MM.1S (cell line): ENCODE results near the gene OS9.
A peak's percentile ranks its signal among the peaks of the same experiment; 100 is the strongest.

ENCODE experiments used
- DNase-seq: peaks from one replicate; pipeline ENCODE4 v3.0.0-alpha.2; 2015
- H2AFZ ChIP-seq: fragments of 300-600 bp; sonication (generic); 2 replicates; pipeline ENCODE4 v1.6.0; 2016; ENCODE audit warnings: antibody characterized with exemption, low read length
- H3F3A ChIP-seq: fragments of 300-600 bp; sonication (generic); 2 replicates; pipeline ENCODE4 v1.6.1; 2016; ENCODE audit warnings: mild to moderate bottlenecking, antibody characterized with exemption, low read length, moderate library complexity, mixed read lengths; ENCODE audit not compliant: insufficient read depth
- H3K27ac ChIP-seq: fragments of 300-600 bp; sonication (generic); 2 replicates; pipeline ENCODE4 v1.5.1; 2016; ENCODE audit warnings: mild to moderate bottlenecking, low read length
- H3K27me3 ChIP-seq: fragments of 300-600 bp; sonication (generic); replicated peaks from 2 replicates; pipeline ENCODE4 v1.6.0; 2016; ENCODE audit warnings: low read length; ENCODE audit not compliant: insufficient read depth
- H3K36me3 ChIP-seq: fragments of 300-600 bp; sonication (generic); replicated peaks from 2 replicates; pipeline ENCODE4 v1.6.1; 2016; ENCODE audit warnings: mild to moderate bottlenecking, low read length, mixed read lengths; ENCODE audit not compliant: insufficient read depth
- H3K4me1 ChIP-seq: fragments of 300-600 bp; sonication (generic); 2 replicates; pipeline ENCODE4 v1.6.1; 2016; ENCODE audit warnings: low read length, mixed read lengths
- H3K4me2 ChIP-seq: fragments of 300-600 bp; sonication (generic); 2 replicates; pipeline ENCODE4 v1.6.0; 2016; ENCODE audit warnings: low read depth, low read length
- H3K4me3 ChIP-seq: fragments of 300-600 bp; sonication (generic); 2 replicates; pipeline ENCODE4 v1.5.1; 2016; ENCODE audit warnings: low read length, mixed read lengths
- H3K79me2 ChIP-seq: fragments of 300-600 bp; sonication (generic); 2 replicates; pipeline ENCODE4 v1.6.1; 2016; ENCODE audit warnings: mixed run types, low read length, mixed read lengths
- H3K9ac ChIP-seq: fragments of 300-600 bp; sonication (generic); 2 replicates; pipeline ENCODE4 v1.6.1; 2016; ENCODE audit warnings: low read length, mixed read lengths
- H3K9me2 ChIP-seq: fragments of 300-600 bp; sonication (generic); replicated peaks from 2 replicates; pipeline ENCODE4 v1.6.1; 2016; ENCODE audit warnings: mild to moderate bottlenecking, low read length, mixed read lengths; ENCODE audit not compliant: insufficient read depth
- H3K9me3 ChIP-seq: fragments of 300-600 bp; sonication (generic); replicated peaks from 2 replicates; pipeline ENCODE4 v1.6.1; 2016; ENCODE audit warnings: mild to moderate bottlenecking, low read length, mixed read lengths; ENCODE audit not compliant: insufficient read depth
- H4K20me1 ChIP-seq: fragments of 300-600 bp; sonication (generic); 2 replicates; pipeline ENCODE4 v1.6.1; 2016; ENCODE audit warnings: mild to moderate bottlenecking, low read length, moderate library complexity, mixed read lengths; ENCODE audit not compliant: insufficient read depth
- CTCF ChIP-seq: fragments of 300-600 bp; sonication (generic); IDR thresholded peaks from 2 replicates; pipeline ENCODE4 v1.5.1; 2016; ENCODE audit warnings: antibody characterized with exemption, low read length, mixed read lengths
- EZH2 ChIP-seq: fragments of 300-600 bp; sonication (generic); optimal IDR thresholded peaks from 2 replicates; pipeline ENCODE3; 2017; ENCODE audit warnings: low read depth, mild to moderate bottlenecking, antibody characterized with exemption, low read length, mixed read lengths
- EZH2phosphoT487 ChIP-seq: fragments of 300-600 bp; sonication (generic); IDR thresholded peaks from 2 replicates; pipeline ENCODE4 v1.6.1; 2018; ENCODE audit warnings: antibody characterized with exemption, low read length

OS9 gene

GRCh38 chr12:57741844-57742738 lies 48.2 kb downstream of the OS9 start:
- Histone ChIP-seq H3K4me2 (peak overlapping the region; percentile 72), H3K4me3 (peak overlapping the region; percentile 80), H3K36me3 (0 out of 2 replicates have a peak, but pooled peaks cover 2% of the 10 kb centered on the region), H3K9me2 (no peaks in the 10 kb centered on the region), H4K20me1 (no peaks in the 10 kb centered on the region; the same call in 1 of the 2 replicates), H3K79me2 (peaks cover 42% of the 10 kb centered on the region), H3K27me3 (no peaks in the 10 kb centered on the region), H3K9ac (peak overlapping the region; percentile 76), H3F3A (peaks cover 32% of the 10 kb centered on the region), H3K4me1 (peaks cover 28% of the 10 kb centered on the region), H3K27ac (peak overlapping the region; percentile 46; the same call in 1 of the 2 replicates), H3K9me3 (no peaks in the 10 kb centered on the region), H2AFZ (peak overlapping the region; percentile 73)
- peak; percentile 82 for DNase-seq
- no peak for TF ChIP-seq EZH2
- peak; percentile 70 for TF ChIP-seq CTCF
- no peak for TF ChIP-seq EZH2phosphoT487

GRCh38 chr12:57743769-57744168 lies 49.8 kb downstream of the OS9 start:
- peak overlapping the region; percentile 75; the same call in 1 of the 2 replicates for H3K27ac ChIP-seq
- H3K36me3 ChIP-seq: 0 out of 2 replicates have a peak, but pooled peaks cover 3% of the 10 kb centered on the region
- peak overlapping the region; percentile 87; the same call in 1 of the 2 replicates for H3K9ac ChIP-seq
- H2AFZ ChIP-seq: peak overlapping the region; percentile 56
- no peaks in the 10 kb centered on the region for H3K9me3 ChIP-seq
- peak overlapping the region; percentile 82 for H3K4me3 ChIP-seq
- H3K27me3 ChIP-seq: no peaks in the 10 kb centered on the region
- no peak for DNase-seq
- peaks cover 43% of the 10 kb centered on the region for H3K79me2 ChIP-seq
- peaks cover 28% of the 10 kb centered on the region for H3K4me1 ChIP-seq
- peak overlapping the region; percentile 34 for H3K4me2 ChIP-seq
- H3K9me2 ChIP-seq: no peaks in the 10 kb centered on the region
- TF ChIP-seq EZH2phosphoT487 (no peak), EZH2 (no peak), CTCF (no peak)
- H4K20me1 ChIP-seq: no peaks in the 10 kb centered on the region; the same call in 1 of the 2 replicates
- peaks cover 42% of the 10 kb centered on the region for H3F3A ChIP-seq

- H3K36me3 ChIP-seq: 0 out of 2 replicates have a peak, but pooled peaks cover 7% of the 10 kb centered on the region
- peak overlapping the region; percentile 34 for H3K4me2 ChIP-seq
- H3K27ac ChIP-seq: peak overlapping the region; percentile 75
- H3K4me3 ChIP-seq: peak overlapping the region; percentile 82
- H3K9me2 ChIP-seq: no peaks in the 10 kb centered on the region
- H3F3A ChIP-seq: peaks cover 42% of the 10 kb centered on the region
- TF ChIP-seq EZH2phosphoT487 (no peak), CTCF (no peak), EZH2 (no peak)
- DNase-seq: peak; percentile 51
- H2AFZ ChIP-seq: peak overlapping the region; percentile 56
- H4K20me1 ChIP-seq: no peaks in the 10 kb centered on the region; the same call in 1 of the 2 replicates
- no peaks in the 10 kb centered on the region for H3K9me3 ChIP-seq
- peaks cover 43% of the 10 kb centered on the region for H3K79me2 ChIP-seq
- peak overlapping the region; percentile 87 for H3K9ac ChIP-seq
- H3K27me3 ChIP-seq: no peaks in the 10 kb centered on the region
- peaks cover 28% of the 10 kb centered on the region for H3K4me1 ChIP-seq
Measured at GRCh38 chr12:57744194-57744776, 50.4 kb downstream of the OS9 start.
